GM12874 (cell line): Measurements from ENCODE around the gene SPHK1.

Experiments used
- CTCF ChIP-seq: IDR thresholded peaks from 2 replicates; pipeline ENCODE4 v1.5.1; 2011; ENCODE audit warnings: low read depth, mild to moderate bottlenecking, control low read depth, low read length, moderate library complexity; ENCODE audit not compliant: insufficient read depth

Gene SPHK1

GRCh38 chr17:76431509-76431908 is 47.1 kb downstream of the SPHK1 start:
- no peak for TF ChIP-seq CTCF

- no peak for TF ChIP-seq CTCF
Observed at GRCh38 chr17:76432004-76432403, 47.6 kb downstream of the SPHK1 start.

- peak; percentile 51 for TF ChIP-seq CTCF
Observed at GRCh38 chr17:76432712-76433336, 48.4 kb downstream of the SPHK1 start.

GRCh38 chr17:76433693-76434092 is 49.3 kb downstream of the SPHK1 start:
- no peak for TF ChIP-seq CTCF

GRCh38 chr17:76434870-76435269 is 50.5 kb downstream of the SPHK1 start:
- TF ChIP-seq CTCF = no peak

- no peak for TF ChIP-seq CTCF
Observed at GRCh38 chr17:76435751-76436150, 51.3 kb downstream of the SPHK1 start.
